Liver (tissue), 9 donors: ENCODE data around the gene CD36. TPM values are rescaled to one million over a fixed set of nuclear protein-coding genes. Genes with fewer than 3 reads are reported as not detected.

ENCODE experiments used
- DNase-seq: peaks from one replicate; pipeline ENCODE4 v3.0.0-alpha.2; 2017; ENCODE audit warnings: low spot score
- H3K27ac ChIP-seq, 2 donors: one replicate each; pipeline ENCODE4 v1.7.0; 2013; ENCODE audit warnings: inconsistent platforms in 2 of 2, low read length in 2 of 2, control low read depth in 1 of 2, low read depth in 1 of 2, mild to moderate bottlenecking in 1 of 2
- H3K27me3 ChIP-seq, 4 donors: one replicate each; pipeline versions ENCODE4 v1.6.1 to v1.7.0; 2013; ENCODE audit warnings: low read length in 3 of 4, inconsistent platforms in 1 of 4, mild to moderate bottlenecking in 1 of 4, moderate library complexity in 1 of 4; ENCODE audit not compliant: control insufficient read depth in 4 of 4, insufficient read depth in 4 of 4
- H3K36me3 ChIP-seq, 4 donors: one replicate each; pipeline versions ENCODE4 v1.6.1 to v1.7.0; 2013; ENCODE audit warnings: low read length in 3 of 4, mild to moderate bottlenecking in 3 of 4, low read depth in 1 of 4, moderate library complexity in 1 of 4; ENCODE audit not compliant: control insufficient read depth in 4 of 4, insufficient read depth in 3 of 4
- H3K4me1 ChIP-seq, 4 donors: one replicate each; pipeline versions ENCODE4 v1.6.1 to v1.7.0; 2013; ENCODE audit warnings: low read length in 3 of 4, mild to moderate bottlenecking in 3 of 4, moderate library complexity in 1 of 4; ENCODE audit not compliant: control insufficient read depth in 4 of 4, insufficient read depth in 4 of 4
- H3K4me3 ChIP-seq, 3 donors: one replicate each; pipeline versions ENCODE4 v1.6.1 to v1.7.0; 2013; ENCODE audit warnings: low read length in 3 of 3, control low read depth in 1 of 3, low read depth in 1 of 3, mild to moderate bottlenecking in 1 of 3
- H3K9ac ChIP-seq, 2 donors: one replicate each; pipeline ENCODE4 v1.7.0; 2013; ENCODE audit warnings: low read length in 2 of 2, mild to moderate bottlenecking in 2 of 2, moderate library complexity in 2 of 2, control low read depth in 1 of 2, low read depth in 1 of 2
- H3K9me3 ChIP-seq, 4 donors: one replicate each; pipeline versions ENCODE4 v1.6.1 to v1.7.0; 2013; ENCODE audit warnings: low read length in 3 of 4; ENCODE audit not compliant: control insufficient read depth in 4 of 4
- ATF3 ChIP-seq: IDR thresholded peaks from 2 replicates; pipeline ENCODE4 v1.6.1; 2016; ENCODE audit warnings: antibody characterized with exemption
- EGR1 ChIP-seq, 2 donors: IDR thresholded peaks; 2 replicates each; pipeline ENCODE4 v1.6.1; 2016 to 2018; ENCODE audit warnings: antibody characterized with exemption in 2 of 2, low read depth in 2 of 2
- FOXA1 ChIP-seq: IDR thresholded peaks from 2 replicates; pipeline ENCODE4 v1.6.1; 2016; ENCODE audit warnings: antibody characterized with exemption
- FOXA2 ChIP-seq: IDR thresholded peaks from 2 replicates; pipeline ENCODE4 v1.6.1; 2016; ENCODE audit warnings: antibody characterized with exemption
- GABPA ChIP-seq, 2 donors: IDR thresholded peaks in 1 of 2; conservative IDR thresholded peaks in 1 of 2; 2 replicates each; pipeline ENCODE4 v1.6.1; 2016; ENCODE audit warnings: antibody characterized with exemption in 2 of 2, mild to moderate bottlenecking in 1 of 2, moderate library complexity in 1 of 2
- HNF4A ChIP-seq, 2 donors: conservative IDR thresholded peaks; 2 replicates each; pipeline ENCODE4 v1.6.1; 2016; ENCODE audit warnings: antibody characterized with exemption in 2 of 2, mild to moderate bottlenecking in 2 of 2
- HNF4G ChIP-seq: IDR thresholded peaks from 2 replicates; pipeline ENCODE4 v1.6.1; 2016; ENCODE audit warnings: antibody characterized with exemption
- JUND ChIP-seq, 2 donors: IDR thresholded peaks; 2 replicates each; pipeline ENCODE4 v1.6.1; 2016; ENCODE audit warnings: antibody characterized with exemption in 2 of 2
- MAX ChIP-seq: IDR thresholded peaks from 2 replicates; pipeline ENCODE4 v1.6.1; 2016; ENCODE audit warnings: antibody characterized with exemption
- NR2F2 ChIP-seq: IDR thresholded peaks from 2 replicates; pipeline ENCODE4 v1.6.1; 2016; ENCODE audit warnings: antibody characterized with exemption
- RAD21 ChIP-seq, 2 donors: IDR thresholded peaks; 2 replicates each; pipeline ENCODE4 v1.6.1; 2016; ENCODE audit warnings: antibody characterized with exemption in 2 of 2, mild to moderate bottlenecking in 2 of 2
- RXRA ChIP-seq, 2 donors: IDR thresholded peaks; 2 replicates each; pipeline ENCODE4 v1.6.1; 2017 to 2018; ENCODE audit warnings: antibody characterized with exemption in 2 of 2, mild to moderate bottlenecking in 1 of 2
- SP1 ChIP-seq: IDR thresholded peaks from 2 replicates; pipeline ENCODE4 v1.6.1; 2018; ENCODE audit warnings: antibody characterized with exemption, mild to moderate bottlenecking
- TAF1 ChIP-seq: conservative IDR thresholded peaks from 2 replicates; pipeline ENCODE4 v1.6.1; 2016; ENCODE audit warnings: antibody characterized with exemption, mild to moderate bottlenecking
- YY1 ChIP-seq: IDR thresholded peaks from 2 replicates; pipeline ENCODE4 v1.6.1; 2016; ENCODE audit warnings: antibody characterized with exemption, mild to moderate bottlenecking
- polyA plus RNA-seq, 2 donors: library from polyadenylated mRNA; stranded (reverse) in 1 of 2; unstranded in 1 of 2; fragments of 200-250 nt in 1 of 2; fragments of >200 nt in 1 of 2; fragmentation: Nextera tagmentation in 1 of 2; extraction: Ambion mirVana in 1 of 2; gene quantifications; one replicate each; pipeline versions ENCODE4 v1.2.1 to v1.2.3, GENCODE V29; 2013 to 2015
- total RNA-seq, 2 donors: library from RNA; depleted of rRNA; stranded (reverse); fragments of >200 nt; gene quantifications; one replicate each; pipeline ENCODE4 v1.2.3, GENCODE V29; 2014
- TF ChIP-seq, protein P1 (sequence below): IDR thresholded peaks from 2 replicates; pipeline ENCODE4 v1.6.1; 2016; ENCODE audit warnings: antibody characterized with exemption
- TF ChIP-seq, protein P2 (sequence below): IDR thresholded peaks from 2 replicates; pipeline ENCODE4 v1.6.1; 2016; ENCODE audit warnings: antibody characterized with exemption, mild to moderate bottlenecking
- TF ChIP-seq, protein P3 (sequence below): fragments of 150-350 bp; IDR thresholded peaks from 2 replicates; pipeline ENCODE4 v1.5.1; 2017; ENCODE audit warnings: improper control_type of control experiment, low read depth, low read length; ENCODE audit not compliant: missing input control
- donor health status: healthy.
- donor health status: healthy.
- donor health status: healthy.
- donor health status: healthy.
- donor health status: healthy.

The CD36 gene
- total and polyA plus RNA-seq, 4 donors, result 21.6 to 597 (median 54.5) TPM

DNA sequence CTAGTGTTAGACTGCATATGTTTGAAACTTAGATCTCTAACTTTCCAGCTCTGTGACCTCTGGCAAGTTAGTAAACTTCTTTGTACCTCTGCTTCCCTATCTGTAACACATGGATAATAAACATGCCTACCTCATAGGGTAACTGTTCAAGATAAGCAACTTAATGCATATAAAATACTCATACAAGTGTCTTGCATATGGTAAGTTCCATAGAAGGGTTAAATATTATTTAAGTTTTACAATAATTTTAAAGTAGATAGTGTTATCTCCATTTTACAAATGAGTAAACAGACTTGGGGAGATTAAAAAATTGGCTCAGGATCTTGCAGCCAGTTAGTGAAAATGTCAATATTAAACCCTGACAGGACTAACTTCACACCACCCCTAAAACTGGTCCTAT, 30.1 kb upstream of the CD36 start:
- no peak overlapping the region for H3K9ac ChIP-seq
- H3K27ac ChIP-seq, result no peak overlapping the region
- no peak for DNase-seq
- no peaks in the 10 kb centered on the region for H3K27me3 ChIP-seq
- H3K36me3 ChIP-seq, result no peaks in the 10 kb centered on the region
- no peak overlapping the region for H3K4me3 ChIP-seq
- peaks cover 7 to 33% (median 21%) of the 10 kb centered on the region in 4 donors for H3K4me1 ChIP-seq
- no peak for TF ChIP-seq FOXA1
- TF ChIP-seq, protein P1, sequence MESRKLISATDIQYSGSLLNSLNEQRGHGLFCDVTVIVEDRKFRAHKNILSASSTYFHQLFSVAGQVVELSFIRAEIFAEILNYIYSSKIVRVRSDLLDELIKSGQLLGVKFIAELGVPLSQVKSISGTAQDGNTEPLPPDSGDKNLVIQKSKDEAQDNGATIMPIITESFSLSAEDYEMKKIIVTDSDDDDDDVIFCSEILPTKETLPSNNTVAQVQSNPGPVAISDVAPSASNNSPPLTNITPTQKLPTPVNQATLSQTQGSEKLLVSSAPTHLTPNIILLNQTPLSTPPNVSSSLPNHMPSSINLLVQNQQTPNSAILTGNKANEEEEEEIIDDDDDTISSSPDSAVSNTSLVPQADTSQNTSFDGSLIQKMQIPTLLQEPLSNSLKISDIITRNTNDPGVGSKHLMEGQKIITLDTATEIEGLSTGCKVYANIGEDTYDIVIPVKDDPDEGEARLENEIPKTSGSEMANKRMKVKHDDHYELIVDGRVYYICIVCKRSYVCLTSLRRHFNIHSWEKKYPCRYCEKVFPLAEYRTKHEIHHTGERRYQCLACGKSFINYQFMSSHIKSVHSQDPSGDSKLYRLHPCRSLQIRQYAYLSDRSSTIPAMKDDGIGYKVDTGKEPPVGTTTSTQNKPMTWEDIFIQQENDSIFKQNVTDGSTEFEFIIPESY, result no peak
- no peak for TF ChIP-seq ATF3
- no peak for TF ChIP-seq HNF4A (conservative IDR thresholded peaks at IDR 0.05)
- TF ChIP-seq JUND (IDR thresholded peaks at IDR 0.05), result no peak
- TF ChIP-seq TAF1, result no peak
- TF ChIP-seq, protein P2, sequence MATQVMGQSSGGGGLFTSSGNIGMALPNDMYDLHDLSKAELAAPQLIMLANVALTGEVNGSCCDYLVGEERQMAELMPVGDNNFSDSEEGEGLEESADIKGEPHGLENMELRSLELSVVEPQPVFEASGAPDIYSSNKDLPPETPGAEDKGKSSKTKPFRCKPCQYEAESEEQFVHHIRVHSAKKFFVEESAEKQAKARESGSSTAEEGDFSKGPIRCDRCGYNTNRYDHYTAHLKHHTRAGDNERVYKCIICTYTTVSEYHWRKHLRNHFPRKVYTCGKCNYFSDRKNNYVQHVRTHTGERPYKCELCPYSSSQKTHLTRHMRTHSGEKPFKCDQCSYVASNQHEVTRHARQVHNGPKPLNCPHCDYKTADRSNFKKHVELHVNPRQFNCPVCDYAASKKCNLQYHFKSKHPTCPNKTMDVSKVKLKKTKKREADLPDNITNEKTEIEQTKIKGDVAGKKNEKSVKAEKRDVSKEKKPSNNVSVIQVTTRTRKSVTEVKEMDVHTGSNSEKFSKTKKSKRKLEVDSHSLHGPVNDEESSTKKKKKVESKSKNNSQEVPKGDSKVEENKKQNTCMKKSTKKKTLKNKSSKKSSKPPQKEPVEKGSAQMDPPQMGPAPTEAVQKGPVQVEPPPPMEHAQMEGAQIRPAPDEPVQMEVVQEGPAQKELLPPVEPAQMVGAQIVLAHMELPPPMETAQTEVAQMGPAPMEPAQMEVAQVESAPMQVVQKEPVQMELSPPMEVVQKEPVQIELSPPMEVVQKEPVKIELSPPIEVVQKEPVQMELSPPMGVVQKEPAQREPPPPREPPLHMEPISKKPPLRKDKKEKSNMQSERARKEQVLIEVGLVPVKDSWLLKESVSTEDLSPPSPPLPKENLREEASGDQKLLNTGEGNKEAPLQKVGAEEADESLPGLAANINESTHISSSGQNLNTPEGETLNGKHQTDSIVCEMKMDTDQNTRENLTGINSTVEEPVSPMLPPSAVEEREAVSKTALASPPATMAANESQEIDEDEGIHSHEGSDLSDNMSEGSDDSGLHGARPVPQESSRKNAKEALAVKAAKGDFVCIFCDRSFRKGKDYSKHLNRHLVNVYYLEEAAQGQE, result no peak
- TF ChIP-seq HNF4G, result no peak
- TF ChIP-seq RXRA (IDR thresholded peaks at IDR 0.05), result no peak
- no peak for TF ChIP-seq MAX
- TF ChIP-seq SP1, result no peak
- no peak for TF ChIP-seq RAD21 (IDR thresholded peaks at IDR 0.05)
- no peak for TF ChIP-seq NR2F2
- TF ChIP-seq YY1, result no peak
- TF ChIP-seq GABPA (IDR thresholded peaks at IDR 0.05 in 1 of 2, conservative IDR thresholded peaks at IDR 0.05 in 1 of 2), result no peak
- no peak for TF ChIP-seq FOXA2
- no peak for TF ChIP-seq EGR1 (IDR thresholded peaks at IDR 0.05; ENCODE audit: low read depth in 2 of 2)
- TF ChIP-seq, protein P3, sequence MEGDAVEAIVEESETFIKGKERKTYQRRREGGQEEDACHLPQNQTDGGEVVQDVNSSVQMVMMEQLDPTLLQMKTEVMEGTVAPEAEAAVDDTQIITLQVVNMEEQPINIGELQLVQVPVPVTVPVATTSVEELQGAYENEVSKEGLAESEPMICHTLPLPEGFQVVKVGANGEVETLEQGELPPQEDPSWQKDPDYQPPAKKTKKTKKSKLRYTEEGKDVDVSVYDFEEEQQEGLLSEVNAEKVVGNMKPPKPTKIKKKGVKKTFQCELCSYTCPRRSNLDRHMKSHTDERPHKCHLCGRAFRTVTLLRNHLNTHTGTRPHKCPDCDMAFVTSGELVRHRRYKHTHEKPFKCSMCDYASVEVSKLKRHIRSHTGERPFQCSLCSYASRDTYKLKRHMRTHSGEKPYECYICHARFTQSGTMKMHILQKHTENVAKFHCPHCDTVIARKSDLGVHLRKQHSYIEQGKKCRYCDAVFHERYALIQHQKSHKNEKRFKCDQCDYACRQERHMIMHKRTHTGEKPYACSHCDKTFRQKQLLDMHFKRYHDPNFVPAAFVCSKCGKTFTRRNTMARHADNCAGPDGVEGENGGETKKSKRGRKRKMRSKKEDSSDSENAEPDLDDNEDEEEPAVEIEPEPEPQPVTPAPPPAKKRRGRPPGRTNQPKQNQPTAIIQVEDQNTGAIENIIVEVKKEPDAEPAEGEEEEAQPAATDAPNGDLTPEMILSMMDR, result no peak
- no peaks in the 10 kb centered on the region for H3K9me3 ChIP-seq
